CD4-positive, alpha-beta memory T cell (primary cell): ENCODE measurements around the gene PRSS38. TPM values are rescaled to one million over a fixed set of nuclear protein-coding genes. Genes with fewer than 3 reads are reported as not detected.

Experiments
- CTCF ChIA-PET: fragments of 350-600 bp; sonication (Branson Sonifier 250); formaldehyde crosslinking; loops from one replicate; lab custom pipeline; 2021; ENCODE audit warnings: inconsistent platforms; ENCODE audit not compliant: partially characterized antibody; lab: Charles Lee
- POLR2A ChIA-PET: fragments of 350-600 bp; sonication (Branson Sonifier 250); formaldehyde crosslinking; loops from one replicate; lab custom pipeline; 2021; ENCODE audit not compliant: partially characterized antibody; lab: Charles Lee
- DNase-seq, 5 donors: peaks; one replicate each; pipeline versions ENCODE4 v3.0.0 to v3.0.0-alpha.2; 2020 to 2022; ENCODE audit warnings: mixed read lengths in 1 of 5
- H3K27ac ChIP-seq: one replicate; pipeline ENCODE4 v1.7.0; 2013; ENCODE audit warnings: low read depth, low read length
- H3K27me3 ChIP-seq: 2 replicates; pipeline ENCODE4 v1.7.0; 2013; ENCODE audit warnings: mild to moderate bottlenecking, low read length, moderate library complexity; ENCODE audit not compliant: insufficient read depth
- H3K36me3 ChIP-seq: 2 replicates; pipeline ENCODE4 v1.7.0; 2013; ENCODE audit warnings: mild to moderate bottlenecking, low read length, moderate library complexity; ENCODE audit not compliant: insufficient read depth
- H3K4me1 ChIP-seq: 2 replicates; pipeline ENCODE4 v1.7.0; 2013; ENCODE audit warnings: mild to moderate bottlenecking, low read length, moderate library complexity; ENCODE audit not compliant: insufficient read depth
- H3K4me3 ChIP-seq, 2 donors: one replicate each; pipeline ENCODE4 v1.7.0; 2013; ENCODE audit warnings: low read length in 2 of 2, mild to moderate bottlenecking in 1 of 2
- H3K9me3 ChIP-seq, 2 donors: one replicate each; pipeline ENCODE4 v1.7.0; 2013; ENCODE audit warnings: low read length in 2 of 2, control low read depth in 1 of 2; ENCODE audit not compliant: control insufficient read depth in 1 of 2
- H3K27ac Mint-ChIP-seq, 7 donors: one replicate each; pipeline ENCODE4 v1.8.0; 2020 to 2021; ENCODE audit warnings: mixed read lengths in 7 of 7, mild to moderate bottlenecking in 6 of 7, inconsistent platforms in 3 of 7, moderate library complexity in 3 of 7
- H3K27me3 Mint-ChIP-seq, 2 donors: one replicate each; pipeline ENCODE4 v1.8.0; 2020 to 2021; ENCODE audit warnings: mixed read lengths in 2 of 2
- H3K36me3 Mint-ChIP-seq, 2 donors: one replicate each; pipeline ENCODE4 v1.8.0; 2020 to 2021; ENCODE audit warnings: mixed read lengths in 2 of 2, inconsistent platforms in 1 of 2, mild to moderate bottlenecking in 1 of 2
- H3K4me1 Mint-ChIP-seq, 4 donors: one replicate each; pipeline ENCODE4 v1.8.0; 2020 to 2021; ENCODE audit warnings: mixed read lengths in 4 of 4, mild to moderate bottlenecking in 1 of 4
- H3K4me3 Mint-ChIP-seq, 8 donors: one replicate each; pipeline ENCODE4 v1.8.0; 2020 to 2021; ENCODE audit warnings: mixed read lengths in 8 of 8, mild to moderate bottlenecking in 7 of 8, moderate library complexity in 6 of 8, inconsistent platforms in 3 of 8
- H3K9me3 Mint-ChIP-seq, 8 donors: one replicate each; pipeline ENCODE4 v1.8.0; 2020 to 2021; ENCODE audit warnings: mixed read lengths in 8 of 8, mild to moderate bottlenecking in 5 of 8, inconsistent platforms in 3 of 8, moderate library complexity in 1 of 8
- intact Hi-C: fragments of 100-400 bp; cut with micrococcal nuclease; formaldehyde crosslinking; loops from one replicate; pipeline ENCODE4 v1.15.1; 2023
- polyA plus RNA-seq, 2 donors: library from polyadenylated mRNA; unstranded; fragments of 300-500 nt; fragmentation: Illumina TruSeq; gene quantifications; one replicate each; pipeline ENCODE4 v1.2.3, GENCODE V29; 2021
- total RNA-seq, 2 experiments: library from RNA; stranded (reverse); gene quantifications; one replicate each; pipeline ENCODE4 v1.2.3, GENCODE V29; 2021

The PRSS38 gene
- total and polyA plus RNA-seq, 4 experiments from 2014 or later = not detected

- Mint-ChIP-seq H3K27ac (peak overlapping the region in 1 of 7 donors; percentile 42), H3K9me3 (no peaks in the 10 kb centered on the region), H3K4me3 (peak overlapping the region in 3 of 8 donors; percentile 13 to 31 (median 23)), H3K27me3 (no peaks in the 10 kb centered on the region), H3K36me3 (peaks cover 2 to 3% of the 10 kb centered on the region in 2 donors), H3K4me1 (peaks cover 8 to 31% (median 21%) of the 10 kb centered on the region in 4 donors)
- H3K36me3 ChIP-seq = no peaks in the 10 kb centered on the region
- ChIA-PET POLR2A (interaction anchor here (3.0 kb wide), 1 partner anchor 19 kb away, joined by 61 read pairs; no protein-coding TSS in a partner anchor), CTCF (no interaction called here)
- DNase-seq = no peak
- no peak overlapping the region for H3K4me3 ChIP-seq
- peaks cover 28% of the 10 kb centered on the region for H3K4me1 ChIP-seq
- H3K27ac ChIP-seq = no peak overlapping the region
- no peaks in the 10 kb centered on the region for H3K27me3 ChIP-seq
- H3K9me3 ChIP-seq = no peaks in the 10 kb centered on the region
- intact Hi-C loops = loop anchor here (5.0 kb wide), 2 partner anchors 102 to 382 kb away; partner anchors contain the start of gene IBA57
Observed at GRCh38 chr1:227785094-227785804, 30.2 kb upstream of the PRSS38 start.

- Mint-ChIP-seq H3K36me3 (peaks cover 0 to 3% of the 10 kb centered on the region in 2 donors), H3K4me3 (peak overlapping the region in 7 of 8 donors; percentile 8 to 65 (median 46)), H3K9me3 (no peaks in the 10 kb centered on the region), H3K27ac (peak overlapping the region in 4 of 7 donors; percentile 30 to 55 (median 43)), H3K27me3 (no peaks in the 10 kb centered on the region), H3K4me1 (peaks cover 8 to 35% (median 21%) of the 10 kb centered on the region in 4 donors)
- CTCF ChIA-PET = interaction anchor here (4.2 kb wide), 1 partner anchor 22 kb away, joined by 43 read pairs; no protein-coding TSS in a partner anchor
- no peak overlapping the region for H3K27ac ChIP-seq
- intact Hi-C loops = loop anchor here (5.0 kb wide), 2 partner anchors 101 to 381 kb away; partner anchors contain the start of gene IBA57
- DNase-seq = no peak
- no peaks in the 10 kb centered on the region for H3K9me3 ChIP-seq
- no peak overlapping the region for H3K4me3 ChIP-seq
- no peaks in the 10 kb centered on the region for H3K27me3 ChIP-seq
- H3K4me1 ChIP-seq = peaks cover 28% of the 10 kb centered on the region
- POLR2A ChIA-PET = interaction anchor here (3.0 kb wide), 1 partner anchor 20 kb away, joined by 61 read pairs; no protein-coding TSS in a partner anchor
- H3K36me3 ChIP-seq = no peaks in the 10 kb centered on the region
Observed at GRCh38 chr1:227785805-227786671, 29.4 kb upstream of the PRSS38 start.

- H3K9me3 ChIP-seq = no peaks in the 10 kb centered on the region
- peak overlapping the region; percentile 53 for H3K27ac ChIP-seq
- Mint-ChIP-seq H3K4me1 (peaks cover 12 to 44% (median 22%) of the 10 kb centered on the region in 4 donors), H3K27ac (peak overlapping the region in 6 of 7 donors; percentile 81 to 86 (median 84)), H3K9me3 (no peaks in the 10 kb centered on the region), H3K4me3 (peak overlapping the region; percentile 83 to 89 (median 84)), H3K27me3 (no peaks in the 10 kb centered on the region), H3K36me3 (peaks cover 0 to 3% of the 10 kb centered on the region in 2 donors)
- peak in 2 of 5 donors; percentile 13 to 15 for DNase-seq
- H3K4me1 ChIP-seq = peaks cover 28% of the 10 kb centered on the region
- ChIA-PET CTCF (interaction anchor here (4.2 kb wide), 1 partner anchor 23 kb away, joined by 43 read pairs; no protein-coding TSS in a partner anchor), POLR2A (interaction anchor here (0.7 to 3.4 kb wide), 14 partner anchors 7 to 379 kb away, joined by 3 to 61 read pairs (median 5); partner anchors contain the start of gene IBA57)
- no peaks in the 10 kb centered on the region for H3K36me3 ChIP-seq
- no peaks in the 10 kb centered on the region for H3K27me3 ChIP-seq
- peak overlapping the region in 1 of 2 donors; percentile 89 for H3K4me3 ChIP-seq
- intact Hi-C loops = loop anchor here (5.0 kb wide), 2 partner anchors 100 to 380 kb away; partner anchors contain the start of gene IBA57
Observed at GRCh38 chr1:227786673-227787512, 28.6 kb upstream of the PRSS38 start.

- peak; percentile 91 to 96 (median 93) for DNase-seq
- peak overlapping the region; percentile 69 to 89 for H3K4me3 ChIP-seq
- no peaks in the 10 kb centered on the region for H3K9me3 Mint-ChIP-seq
- peak overlapping the region; percentile 53 for H3K27ac ChIP-seq
- H3K4me3 Mint-ChIP-seq = peak overlapping the region; percentile 83 to 89 (median 84)
- peaks cover 13 to 46% (median 22%) of the 10 kb centered on the region in 4 donors for H3K4me1 Mint-ChIP-seq
- POLR2A ChIA-PET = interaction anchor here (0.7 to 3.4 kb wide), 18 partner anchors 8 to 378 kb away, joined by 3 to 61 read pairs (median 4); partner anchors contain the start of gene IBA57
- CTCF ChIA-PET = interaction anchor here (1.0 to 4.2 kb wide), 3 partner anchors 23 to 166 kb away, joined by 4 to 43 read pairs (median 5); no protein-coding TSS in a partner anchor
- H3K36me3 Mint-ChIP-seq = peaks cover 0 to 3% of the 10 kb centered on the region in 2 donors
- peak overlapping the region; percentile 57 to 86 (median 83) for H3K27ac Mint-ChIP-seq
- peaks cover 28% of the 10 kb centered on the region for H3K4me1 ChIP-seq
- H3K27me3 Mint-ChIP-seq = no peaks in the 10 kb centered on the region
- no peaks in the 10 kb centered on the region for H3K36me3 ChIP-seq
- H3K27me3 ChIP-seq = no peaks in the 10 kb centered on the region
- intact Hi-C loops = loop anchor here (1.0 to 5.0 kb wide), 7 partner anchors 21 to 380 kb away; partner anchors contain the start of genes IBA57, JMJD4, MRPL55 and SNAP47
- no peaks in the 10 kb centered on the region for H3K9me3 ChIP-seq
Observed at GRCh38 chr1:227787513-227788270, 27.8 kb upstream of the PRSS38 start.

- intact Hi-C loops = loop anchor here (1.0 to 5.0 kb wide), 7 partner anchors 22 to 379 kb away; partner anchors contain the start of genes IBA57, JMJD4, MRPL55 and SNAP47
Observed at GRCh38 chr1:227788271-227789083, 27.0 kb upstream of the PRSS38 start.

More at GRCh38 chr1:227788271-227789083, 27.0 kb upstream of the PRSS38 start:
- Histone ChIP-seq H3K4me3 (peak overlapping the region; percentile 17 to 62), H3K36me3 (no peaks in the 10 kb centered on the region), H3K27me3 (no peaks in the 10 kb centered on the region), H3K9me3 (no peaks in the 10 kb centered on the region), H3K27ac (peak overlapping the region; percentile 47), H3K4me1 (peaks cover 28% of the 10 kb centered on the region)
- ChIA-PET CTCF (interaction anchor here (1.0 to 4.2 kb wide), 3 partner anchors 24 to 165 kb away, joined by 4 to 43 read pairs (median 5); no protein-coding TSS in a partner anchor), POLR2A (interaction anchor here (0.7 to 3.4 kb wide), 17 partner anchors 9 to 378 kb away, joined by 3 to 61 read pairs (median 5); partner anchors contain the start of gene IBA57)
- Mint-ChIP-seq H3K36me3 (no peaks in the 10 kb centered on the region), H3K4me1 (peaks cover 13 to 46% (median 22%) of the 10 kb centered on the region in 4 donors), H3K27me3 (no peaks in the 10 kb centered on the region), H3K4me3 (peak overlapping the region; percentile 79 to 93 (median 84)), H3K27ac (peak overlapping the region; percentile 47 to 86 (median 73)), H3K9me3 (no peaks in the 10 kb centered on the region)
- DNase-seq = peak in 4 of 5 donors; percentile 78 to 82 (median 80)
